Fibroblast of the aortic adventitia (primary cell): ENCODE data around the gene KLHL35. TPM values are rescaled to one million over a fixed set of nuclear protein-coding genes. Genes with fewer than 3 reads are reported as not detected.

Experiments
- DNase-seq: peaks from one replicate; pipeline ENCODE4 v3.0.0-alpha.2; 2010; ENCODE audit warnings: low read depth
- H3K4me3 ChIP-seq: 2 replicates; pipeline ENCODE4 v1.5.1; 2011; ENCODE audit warnings: low read depth, mild to moderate bottlenecking, control low read depth, low read length, moderate library complexity
- total RNA-seq: library from RNA; depleted of rRNA; stranded (reverse); fragments of >200 nt; gene quantifications from 2 replicates; pipeline ENCODE4 v1.2.3, GENCODE V29; 2012; ENCODE audit warnings: low replicate concordance
- TF ChIP-seq, protein P1 (sequence below): IDR thresholded peaks from 2 replicates; pipeline ENCODE4 v1.5.1; 2011; ENCODE audit warnings: mild to moderate bottlenecking, low read length, control low read depth, inconsistent platforms; ENCODE audit not compliant: insufficient read depth

Gene KLHL35
- total RNA-seq, 1 donor = 3.0 TPM

DNA sequence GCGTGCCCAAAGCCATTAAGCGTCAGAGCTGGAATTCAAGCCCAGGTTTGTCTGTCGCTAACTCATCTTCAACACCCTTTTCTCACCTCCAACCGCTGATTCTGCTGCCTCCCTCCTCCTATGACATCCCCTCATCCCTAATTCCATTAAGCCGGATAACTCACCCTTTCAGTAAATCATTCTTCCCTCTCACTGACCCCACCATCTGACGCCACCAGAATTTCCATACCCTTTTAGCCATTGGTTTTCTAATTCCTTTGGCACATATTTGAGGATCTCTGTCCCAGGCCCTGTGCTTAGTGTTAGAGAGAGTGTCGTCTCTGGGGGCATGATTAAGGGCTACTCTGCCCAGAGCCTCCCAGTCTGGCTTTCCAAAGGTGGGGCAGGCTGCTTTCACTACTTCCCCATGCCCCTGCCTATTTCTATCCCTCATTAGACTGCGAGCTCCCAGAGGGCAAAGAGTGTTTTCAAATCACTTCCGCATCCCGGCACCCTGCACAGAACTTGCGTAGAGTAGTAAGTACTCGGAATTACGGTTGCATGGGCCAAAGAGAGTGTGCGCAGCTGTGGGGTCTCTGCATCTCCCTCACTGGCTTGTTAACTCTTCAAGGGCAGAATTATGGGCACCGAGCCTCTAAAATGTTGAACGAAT, 3.9 kb downstream of the KLHL35 start:
- TF ChIP-seq, protein P1, sequence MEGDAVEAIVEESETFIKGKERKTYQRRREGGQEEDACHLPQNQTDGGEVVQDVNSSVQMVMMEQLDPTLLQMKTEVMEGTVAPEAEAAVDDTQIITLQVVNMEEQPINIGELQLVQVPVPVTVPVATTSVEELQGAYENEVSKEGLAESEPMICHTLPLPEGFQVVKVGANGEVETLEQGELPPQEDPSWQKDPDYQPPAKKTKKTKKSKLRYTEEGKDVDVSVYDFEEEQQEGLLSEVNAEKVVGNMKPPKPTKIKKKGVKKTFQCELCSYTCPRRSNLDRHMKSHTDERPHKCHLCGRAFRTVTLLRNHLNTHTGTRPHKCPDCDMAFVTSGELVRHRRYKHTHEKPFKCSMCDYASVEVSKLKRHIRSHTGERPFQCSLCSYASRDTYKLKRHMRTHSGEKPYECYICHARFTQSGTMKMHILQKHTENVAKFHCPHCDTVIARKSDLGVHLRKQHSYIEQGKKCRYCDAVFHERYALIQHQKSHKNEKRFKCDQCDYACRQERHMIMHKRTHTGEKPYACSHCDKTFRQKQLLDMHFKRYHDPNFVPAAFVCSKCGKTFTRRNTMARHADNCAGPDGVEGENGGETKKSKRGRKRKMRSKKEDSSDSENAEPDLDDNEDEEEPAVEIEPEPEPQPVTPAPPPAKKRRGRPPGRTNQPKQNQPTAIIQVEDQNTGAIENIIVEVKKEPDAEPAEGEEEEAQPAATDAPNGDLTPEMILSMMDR = no peak
- no peak overlapping the region for H3K4me3 ChIP-seq
- DNase-seq = no peak

DNA sequence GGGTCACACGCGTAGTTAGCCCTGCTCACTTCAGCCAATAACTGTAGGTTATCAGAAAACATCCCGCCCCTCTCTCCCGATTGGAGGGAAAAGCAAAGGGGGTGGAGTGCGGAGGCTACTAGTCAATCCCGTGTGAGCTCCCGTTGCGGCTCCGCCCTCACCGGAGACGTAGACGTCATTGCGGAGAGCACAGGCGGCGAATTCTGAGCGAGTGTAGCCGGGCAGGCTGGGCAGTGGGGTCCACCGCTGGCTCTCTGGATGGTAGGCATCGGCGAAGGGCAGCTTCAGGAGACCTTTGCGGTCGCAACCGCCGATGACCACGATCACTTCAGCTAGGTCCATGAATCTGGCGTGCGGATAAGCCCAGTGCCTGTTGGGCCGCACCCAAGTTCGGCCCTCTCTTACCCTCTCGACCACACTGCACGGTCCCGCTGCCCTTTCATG, 4.7 kb downstream of the KLHL35 start:
- TF ChIP-seq, protein P1 = no peak
- peak overlapping the region; percentile 55 for H3K4me3 ChIP-seq
- DNase-seq = peak; percentile 81

DNA sequence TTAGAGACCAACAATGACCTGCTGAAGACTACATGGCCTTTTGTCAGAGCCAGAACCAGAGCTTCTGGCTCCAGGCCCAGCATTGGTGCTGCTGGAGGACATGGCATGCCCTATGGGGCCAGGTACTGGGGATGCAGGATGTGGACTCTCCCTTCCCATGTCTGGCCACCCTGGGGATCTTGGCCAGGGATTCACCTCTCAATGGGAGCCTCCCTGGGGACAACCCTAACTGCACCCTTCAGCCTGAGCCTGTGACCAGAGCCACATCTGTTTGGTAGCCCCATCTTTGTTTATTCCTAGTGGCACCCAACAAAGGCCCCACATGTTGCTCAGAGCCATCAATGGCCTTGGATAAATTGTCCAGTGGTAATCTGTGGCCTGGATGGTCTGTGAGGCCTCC, 5.8 kb downstream of the KLHL35 start:
- no peak for DNase-seq
- TF ChIP-seq, protein P1 = no peak
- H3K4me3 ChIP-seq = no peak overlapping the region

DNA sequence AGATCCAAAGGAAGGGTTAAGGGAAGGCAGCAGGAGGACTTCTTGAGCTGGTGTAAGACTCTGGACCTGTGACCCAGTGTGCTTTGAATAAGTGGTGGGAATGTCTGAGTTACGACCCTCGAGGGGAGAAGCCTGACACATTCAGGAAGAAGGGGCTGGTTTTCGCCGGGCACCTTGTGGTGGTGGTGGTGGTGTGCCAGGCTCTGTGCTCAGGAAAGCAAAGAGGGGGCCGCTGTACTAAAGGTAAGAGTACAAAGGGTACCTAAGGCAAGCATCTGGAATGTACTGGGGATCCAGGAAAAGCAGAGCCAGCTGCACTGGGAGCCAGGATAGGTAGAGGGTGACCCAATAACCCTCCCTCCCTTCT, 6.3 kb downstream of the KLHL35 start:
- no peak for DNase-seq
- TF ChIP-seq, protein P1 = no peak
- H3K4me3 ChIP-seq = no peak overlapping the region

DNA sequence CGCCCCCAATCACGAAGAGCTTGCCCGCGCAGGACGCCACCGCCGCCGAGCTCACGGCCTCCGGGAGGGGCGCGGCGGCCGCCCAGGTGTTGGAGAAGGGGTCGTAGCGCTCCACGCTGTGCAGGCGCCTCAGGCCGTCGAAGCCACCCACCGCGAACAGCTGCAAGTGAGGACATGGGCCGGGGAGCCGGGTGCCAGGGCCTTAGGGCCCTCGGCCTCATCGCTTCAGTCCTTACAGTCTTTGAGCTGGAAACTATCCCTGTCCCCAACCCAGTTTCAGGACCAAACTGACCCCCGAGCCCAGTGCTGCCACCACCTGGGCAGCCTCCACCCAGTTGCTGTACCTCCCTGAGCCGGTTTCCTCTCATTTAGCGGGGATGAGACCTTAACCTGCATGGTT, 7.6 kb downstream of the KLHL35 start:
- no peak overlapping the region for H3K4me3 ChIP-seq
- DNase-seq = no peak
- TF ChIP-seq, protein P1 = peak; percentile 20

DNA sequence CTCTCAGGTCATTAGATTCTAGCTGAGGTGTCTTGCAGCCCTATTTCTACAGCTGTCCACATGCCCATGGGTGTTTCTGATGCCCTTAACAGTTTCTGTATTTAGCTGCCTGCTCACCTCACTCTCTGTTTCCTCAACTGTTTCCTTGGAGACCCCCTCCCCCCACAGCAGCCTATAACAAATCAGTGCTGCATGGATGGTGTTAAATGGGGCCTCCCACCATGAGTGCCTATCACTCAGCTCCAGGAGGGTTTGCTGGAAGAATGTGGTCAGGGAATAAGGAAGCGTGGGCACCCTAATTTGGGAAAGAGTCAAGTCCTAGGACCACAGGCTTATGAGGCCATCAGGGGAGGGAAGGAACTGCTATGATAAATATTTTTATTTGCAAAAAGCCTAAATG, 8.6 kb downstream of the KLHL35 start:
- H3K4me3 ChIP-seq = no peak overlapping the region
- TF ChIP-seq, protein P1 = no peak
- no peak for DNase-seq

DNA sequence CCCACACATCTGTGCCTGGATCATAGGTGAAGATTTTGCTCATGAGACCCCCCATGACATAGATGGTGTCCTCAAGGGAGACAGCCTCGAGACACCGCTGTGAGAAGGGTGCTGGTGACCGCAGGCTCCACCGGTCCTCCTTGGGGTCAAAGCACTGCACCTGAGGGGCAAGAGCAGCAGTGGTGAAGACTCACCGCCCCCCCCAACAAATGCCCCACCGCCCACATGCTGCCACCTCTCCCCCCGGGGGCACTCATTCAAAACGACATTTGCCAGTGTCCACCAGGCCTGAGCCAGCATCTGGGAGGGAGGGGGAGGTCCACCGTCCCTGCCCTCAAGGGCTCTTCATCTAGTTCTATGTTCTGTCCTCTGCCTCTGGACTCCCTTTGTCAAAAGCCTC, 9.3 kb downstream of the KLHL35 start:
- H3K4me3 ChIP-seq = no peak overlapping the region
- TF ChIP-seq, protein P1 = no peak
- DNase-seq = no peak
